T-helper 2 cell treated with Interferon-gamma antibody and Interleukin-4, amounts not matched to agents 5 μg/mL and 100 μg/mL, for 36 hours (primary cell): ENCODE results near the gene EEF2K.

Experiments
- DNase-seq: peaks from one replicate; pipeline ENCODE4 v3.0.0; 2021; ENCODE audit warnings: low spot score
- H3K27ac Mint-ChIP-seq: one replicate; pipeline ENCODE4 v1.8.0; 2021; ENCODE audit warnings: mild to moderate bottlenecking, mixed read lengths
- H3K27me3 Mint-ChIP-seq: one replicate; pipeline ENCODE4 v1.8.0; 2021; ENCODE audit warnings: low read depth, mixed read lengths
- H3K36me3 Mint-ChIP-seq: one replicate; pipeline ENCODE4 v1.8.0; 2021; ENCODE audit warnings: low read depth, mixed read lengths
- H3K4me1 Mint-ChIP-seq: one replicate; pipeline ENCODE4 v1.8.0; 2021; ENCODE audit warnings: low read depth, mixed read lengths
- H3K4me3 Mint-ChIP-seq: one replicate; pipeline ENCODE4 v1.8.0; 2022; ENCODE audit warnings: mild to moderate bottlenecking, moderate library complexity, mixed read lengths
- H3K9me3 Mint-ChIP-seq: one replicate; pipeline ENCODE4 v1.8.0; 2021; ENCODE audit warnings: mixed read lengths

EEF2K gene

GRCh38 chr16:22333457-22333994, 127.4 kb downstream of the EEF2K start:
- Mint-ChIP-seq H3K4me3 (no peak overlapping the region), H3K9me3 (peaks cover 24% of the 10 kb centered on the region), H3K27me3 (no peaks in the 10 kb centered on the region), H3K27ac (no peak overlapping the region), H3K36me3 (peaks cover 76% of the 10 kb centered on the region), H3K4me1 (peaks cover 8% of the 10 kb centered on the region)
- no peak for DNase-seq

GRCh38 chr16:22335668-22336246, 129.7 kb downstream of the EEF2K start:
- Mint-ChIP-seq H3K36me3 (peaks cover 80% of the 10 kb centered on the region), H3K4me3 (no peak overlapping the region), H3K27ac (no peak overlapping the region), H3K9me3 (peaks cover 38% of the 10 kb centered on the region), H3K27me3 (no peaks in the 10 kb centered on the region), H3K4me1 (peaks cover 6% of the 10 kb centered on the region)
- no peak for DNase-seq

- Mint-ChIP-seq H3K4me1 (peaks cover 6% of the 10 kb centered on the region), H3K27me3 (no peaks in the 10 kb centered on the region)
- no peak for DNase-seq
Measured at GRCh38 chr16:22336581-22336980, 130.5 kb downstream of the EEF2K start.

GRCh38 chr16:22337045-22337444, 131.0 kb downstream of the EEF2K start:
- Mint-ChIP-seq H3K27ac (no peak overlapping the region), H3K4me3 (no peak overlapping the region), H3K36me3 (peaks cover 85% of the 10 kb centered on the region), H3K27me3 (no peaks in the 10 kb centered on the region), H3K9me3 (peaks cover 38% of the 10 kb centered on the region), H3K4me1 (peaks cover 7% of the 10 kb centered on the region)
- DNase-seq = no peak

More at GRCh38 chr16:22336581-22336980, 130.5 kb downstream of the EEF2K start:
- peaks cover 38% of the 10 kb centered on the region for H3K9me3 Mint-ChIP-seq
- H3K36me3 Mint-ChIP-seq = peaks cover 84% of the 10 kb centered on the region
- no peak overlapping the region for H3K4me3 Mint-ChIP-seq
- no peak overlapping the region for H3K27ac Mint-ChIP-seq

DNA sequence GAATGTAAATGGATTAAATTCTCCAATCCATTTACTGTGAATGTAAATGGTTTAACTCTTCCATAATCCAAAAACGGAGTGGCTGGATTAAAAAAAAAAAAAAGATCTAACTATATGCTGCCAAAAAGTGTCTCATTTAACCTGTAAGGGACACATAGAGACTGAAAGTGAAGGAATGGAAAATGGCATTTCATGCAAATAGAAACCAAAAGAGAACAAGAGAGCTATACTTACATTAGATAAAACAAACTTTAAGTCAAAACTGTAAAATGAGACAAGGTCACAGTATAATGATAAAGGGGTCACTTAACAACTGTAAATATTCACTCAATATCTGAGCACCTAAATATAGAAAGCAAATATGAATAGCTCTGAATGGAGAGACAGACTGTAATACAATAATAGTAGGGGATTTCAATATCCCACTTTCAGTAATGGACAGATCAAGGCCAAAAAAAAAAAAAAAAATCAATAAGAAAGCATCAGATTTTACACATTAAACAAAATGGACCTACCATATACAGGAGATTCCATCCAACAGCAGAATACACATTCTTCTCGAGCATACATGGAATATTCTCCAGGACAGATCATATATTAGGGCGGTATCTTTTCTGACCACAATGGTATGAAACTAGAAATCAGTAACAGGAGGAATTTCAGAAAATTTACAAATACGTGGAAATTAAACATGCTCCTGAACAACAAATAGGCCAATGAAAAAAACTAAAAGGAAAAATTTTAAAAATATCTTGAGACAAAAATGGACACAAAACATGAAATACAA, 132.0 kb downstream of the EEF2K start:
- H3K9me3 Mint-ChIP-seq = peaks cover 38% of the 10 kb centered on the region
- H3K4me1 Mint-ChIP-seq = peaks cover 12% of the 10 kb centered on the region
- no peaks in the 10 kb centered on the region for H3K27me3 Mint-ChIP-seq
- DNase-seq = no peak
- H3K4me3 Mint-ChIP-seq = no peak overlapping the region
- no peak overlapping the region for H3K27ac Mint-ChIP-seq
- peaks cover 86% of the 10 kb centered on the region for H3K36me3 Mint-ChIP-seq
